Left renal cortex interstitium (tissue), 4 donors: ENCODE results near the gene ADAMTS17. TPM values are rescaled to one million over a fixed set of nuclear protein-coding genes. Genes with fewer than 3 reads are reported as not detected.
"Not testable (repeated sequence)": the region's sequence is repeated elsewhere in the genome, so short reads cannot be mapped to it uniquely, and the experiment has no call there.

Experiments
- DNase-seq, 4 donors: peaks; one replicate each; pipeline ENCODE4 v3.0.0-alpha.2; 2013; ENCODE audit warnings: low read depth in 4 of 4, low spot score in 2 of 4, missing footprints in 1 of 4
- polyA plus RNA-seq, 4 donors: library from polyadenylated mRNA; unstranded; fragments of 120-200 nt; gene quantifications; one replicate each; pipeline ENCODE4 v1.2.1, GENCODE V29; 2013; ENCODE audit not compliant: insufficient read length in 4 of 4

ADAMTS17 gene
- polyA plus RNA-seq, 4 donors: 2.0 to 2.7 (median 2.4) TPM

DNA sequence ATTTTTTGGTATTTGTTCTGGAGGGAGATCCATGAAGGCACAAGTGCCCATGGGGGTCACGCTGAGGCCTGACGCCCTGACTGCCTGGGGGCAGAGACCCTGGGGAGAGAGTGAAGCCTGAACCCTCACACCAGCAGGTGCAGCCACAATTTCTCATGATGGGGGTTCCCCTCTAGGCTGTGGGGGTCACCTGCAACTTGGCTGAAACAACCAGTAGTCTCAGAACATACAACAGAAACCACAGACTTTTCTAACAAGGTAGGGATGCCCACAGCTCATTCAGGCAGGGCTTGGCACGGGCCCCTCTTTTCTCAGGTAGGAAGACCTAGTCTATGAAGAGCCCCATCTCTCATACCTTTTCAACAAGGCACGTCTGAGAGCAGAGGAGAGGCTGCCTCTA lies 245.1 kb downstream of the ADAMTS17 start:
- no peak for DNase-seq

DNA sequence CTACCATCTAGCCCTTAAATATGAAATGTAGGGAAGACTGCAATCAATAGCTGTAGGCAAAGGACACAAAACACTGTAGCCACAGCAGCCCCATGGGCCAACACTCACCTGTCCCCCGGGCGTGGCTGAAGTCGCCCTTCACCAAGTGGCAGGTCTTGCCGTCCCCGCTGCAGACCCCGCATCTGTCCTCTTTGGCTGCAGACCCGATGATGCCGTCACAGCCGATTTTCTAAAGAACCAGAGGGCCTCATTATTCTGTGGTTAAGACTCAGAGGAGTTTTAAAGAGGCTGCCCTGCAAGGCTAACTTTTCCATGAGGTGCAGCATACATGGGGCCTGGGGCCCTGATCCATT lies 245.6 kb downstream of the ADAMTS17 start:
- DNase-seq: no peak

DNA sequence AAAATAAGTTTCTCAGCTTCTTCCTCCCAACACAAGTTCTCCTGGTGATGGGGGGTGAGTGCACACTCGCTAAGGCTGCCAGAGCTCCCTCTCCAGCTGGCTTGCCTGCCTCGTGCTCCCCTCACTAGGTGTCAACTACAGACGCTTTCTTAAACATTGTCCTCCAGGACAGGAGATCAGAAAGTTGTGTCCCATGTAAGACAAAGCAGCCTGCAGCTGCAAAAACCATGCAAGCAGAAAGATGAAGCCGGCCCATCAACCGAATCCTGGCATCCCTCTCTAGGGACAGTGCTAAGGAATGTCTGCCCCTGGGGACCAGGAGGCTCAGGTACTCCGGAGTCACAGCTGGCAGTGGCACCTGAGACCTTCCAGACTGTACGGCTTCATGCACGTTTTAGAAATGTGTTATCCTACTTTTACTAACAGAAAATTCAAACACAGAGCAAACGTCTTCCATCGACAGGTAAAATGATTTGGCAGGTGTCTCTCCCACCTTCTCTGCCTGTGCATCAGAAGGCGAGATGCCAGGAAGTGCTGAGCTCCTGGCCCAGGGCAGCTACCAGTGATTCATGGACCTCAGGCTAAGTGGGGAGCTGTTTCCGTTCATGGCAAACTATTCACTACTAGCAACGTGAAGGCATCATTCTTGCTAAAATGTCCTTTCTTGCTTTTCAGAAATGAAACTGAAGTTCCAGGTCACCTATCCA lies 246.1 kb downstream of the ADAMTS17 start:
- DNase-seq: no peak

DNA sequence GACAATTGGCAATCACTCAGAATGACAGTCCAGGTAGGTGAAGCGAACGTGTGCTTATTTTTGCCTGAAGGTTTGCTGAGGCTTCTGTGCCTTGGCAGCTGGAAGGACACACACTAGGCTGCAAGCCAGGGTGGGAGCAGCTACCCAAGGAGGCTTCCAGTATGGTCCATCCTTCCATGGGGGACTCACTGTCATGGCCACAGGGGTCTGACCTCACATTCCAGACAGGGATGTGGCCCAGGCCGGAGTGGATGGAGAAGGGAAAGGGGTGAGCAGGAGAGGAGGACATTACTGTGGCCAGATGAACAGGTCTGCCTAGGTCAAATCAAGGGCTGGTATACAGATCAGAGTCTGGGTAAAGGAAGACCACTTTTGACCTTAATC lies 247.7 kb downstream of the ADAMTS17 start:
- no peak for DNase-seq

DNA sequence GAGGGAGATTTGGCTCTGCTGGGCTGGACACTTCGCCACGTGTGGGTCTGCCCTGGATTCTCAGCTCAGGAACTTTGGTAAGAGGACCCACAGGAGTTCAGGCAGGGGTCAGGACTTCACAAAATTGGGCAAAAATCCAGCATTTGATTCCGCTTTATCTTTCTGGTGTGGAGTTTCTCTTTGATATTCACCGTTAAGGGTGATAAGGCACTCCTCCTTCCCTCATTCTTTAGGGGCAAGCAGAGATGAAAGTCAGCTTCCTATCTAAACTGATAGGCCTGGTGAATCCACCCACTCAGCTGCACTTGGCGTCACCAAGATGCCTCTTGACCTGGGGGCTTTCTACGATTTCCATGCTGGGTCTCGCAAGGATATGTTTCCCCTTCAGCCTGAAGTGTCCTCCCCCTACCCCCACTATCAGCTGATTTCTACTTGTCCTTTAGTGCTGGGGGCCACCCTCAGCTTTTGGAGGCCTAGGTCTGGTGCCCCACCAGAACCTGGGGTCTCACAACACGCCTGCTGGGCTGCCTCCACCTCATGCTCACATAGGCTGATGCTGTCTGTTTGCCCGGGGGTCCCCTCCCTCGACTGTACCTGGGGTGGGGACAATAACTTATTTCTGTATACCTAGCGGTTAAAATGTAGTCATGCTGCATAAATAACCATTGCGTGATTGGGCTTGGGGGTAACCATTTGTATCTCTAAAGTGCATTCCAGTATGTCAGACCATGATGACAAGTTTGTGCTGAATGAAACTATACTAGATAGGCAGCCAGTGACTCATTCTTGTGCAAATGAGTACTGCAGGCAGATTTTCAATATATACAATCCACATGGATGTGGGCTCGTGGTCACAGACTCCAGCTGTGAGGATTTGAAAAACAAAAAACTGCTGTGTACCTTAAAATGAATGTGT lies 248.3 kb downstream of the ADAMTS17 start:
- DNase-seq: no peak

DNA sequence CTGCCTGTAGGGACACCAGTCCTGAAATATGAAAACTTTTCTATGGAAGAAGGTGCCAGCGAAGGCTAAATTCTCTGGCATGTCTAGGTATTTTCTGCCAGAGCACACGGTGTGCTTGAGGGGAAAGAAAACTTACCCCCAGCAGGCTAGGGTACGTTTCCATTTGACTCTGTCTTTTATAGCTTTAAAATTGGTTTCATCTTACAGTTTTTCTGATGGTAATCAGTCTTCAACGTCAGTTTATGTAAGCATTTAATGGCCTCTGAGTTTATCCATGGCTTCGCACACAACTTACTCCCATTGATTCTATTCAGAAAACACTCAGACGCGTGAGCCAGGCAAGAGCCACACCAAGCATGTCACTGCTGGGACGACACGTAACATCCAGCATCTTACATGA lies 249.7 kb downstream of the ADAMTS17 start:
- no peak for DNase-seq

DNA sequence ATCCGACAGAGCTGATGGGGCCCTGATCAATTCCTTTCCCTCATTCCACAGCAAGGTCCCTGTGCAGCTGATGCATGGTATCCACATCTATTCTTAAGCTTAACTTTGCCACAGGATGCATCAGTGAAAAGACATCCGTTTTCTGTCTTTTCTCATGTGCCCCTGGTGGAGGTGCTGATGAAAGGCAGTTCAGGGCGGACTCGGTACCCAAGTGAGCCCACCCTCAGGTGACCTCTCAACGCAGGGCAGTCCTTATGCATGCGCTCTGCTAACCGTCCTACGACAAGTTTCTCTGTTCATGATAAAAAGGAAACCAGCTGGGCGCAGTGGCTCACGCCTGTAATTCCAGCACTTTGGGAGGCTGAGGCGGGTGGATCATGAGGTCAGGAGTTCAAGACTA lies 251.4 kb downstream of the ADAMTS17 start:
- DNase-seq: no peak

DNA sequence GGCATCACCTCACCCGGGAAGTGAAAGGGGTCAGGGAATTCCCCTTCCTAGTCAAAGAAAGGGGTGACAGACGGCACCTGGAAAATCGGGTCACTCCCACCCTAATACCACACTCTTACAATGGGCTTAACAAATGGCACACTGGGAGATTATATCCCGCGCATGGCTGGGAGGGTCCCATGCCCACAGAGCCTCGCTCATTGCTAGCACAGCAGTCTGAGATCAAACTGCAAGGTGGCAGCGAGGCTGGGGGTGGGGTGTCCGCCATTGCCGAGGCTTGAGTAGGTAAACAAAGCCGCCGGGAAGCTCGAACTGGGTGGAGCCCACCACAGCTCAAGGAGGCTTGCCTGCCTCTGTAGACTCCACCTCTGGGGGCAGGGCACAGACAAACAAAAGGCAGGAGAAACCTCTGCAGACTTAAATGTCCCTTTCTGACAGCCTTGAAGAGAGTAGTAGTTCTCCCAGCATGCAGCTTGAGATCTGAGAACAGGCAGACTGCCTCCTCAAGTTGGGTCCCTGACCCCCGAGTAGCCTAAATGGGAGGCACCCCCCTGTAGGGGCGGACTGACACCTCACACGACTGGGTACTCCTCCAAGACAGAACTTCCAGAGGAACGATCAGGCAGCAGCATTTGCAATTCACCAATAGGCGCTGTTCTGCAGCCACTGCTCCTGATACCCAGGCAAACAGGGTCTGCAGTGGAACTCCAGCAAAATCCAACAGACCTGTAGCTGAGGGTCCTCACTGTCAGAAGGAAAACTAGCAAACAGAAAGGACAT lies 257.5 kb downstream of the ADAMTS17 start:
- not testable (repeated sequence) for DNase-seq

DNA sequence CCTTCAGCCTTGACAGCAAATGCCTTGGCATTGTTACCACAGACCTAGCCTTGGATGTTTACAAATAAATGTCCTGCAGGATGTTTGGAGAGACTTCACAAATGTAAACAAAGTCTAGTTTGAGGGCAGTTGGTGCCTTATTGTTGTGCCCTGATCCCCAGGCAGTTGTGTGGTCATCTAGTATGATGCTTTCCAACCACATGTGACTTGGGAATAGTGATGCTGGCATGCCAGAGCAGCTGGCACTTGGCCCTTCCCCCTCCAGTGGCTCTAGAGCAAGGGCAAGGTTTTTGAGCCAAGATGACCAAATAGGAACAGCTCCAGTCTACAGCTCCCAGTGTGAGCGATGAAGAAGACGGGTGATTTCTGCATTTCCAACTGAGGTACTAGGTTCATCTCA lies 258.2 kb downstream of the ADAMTS17 start:
- DNase-seq: no peak

DNA sequence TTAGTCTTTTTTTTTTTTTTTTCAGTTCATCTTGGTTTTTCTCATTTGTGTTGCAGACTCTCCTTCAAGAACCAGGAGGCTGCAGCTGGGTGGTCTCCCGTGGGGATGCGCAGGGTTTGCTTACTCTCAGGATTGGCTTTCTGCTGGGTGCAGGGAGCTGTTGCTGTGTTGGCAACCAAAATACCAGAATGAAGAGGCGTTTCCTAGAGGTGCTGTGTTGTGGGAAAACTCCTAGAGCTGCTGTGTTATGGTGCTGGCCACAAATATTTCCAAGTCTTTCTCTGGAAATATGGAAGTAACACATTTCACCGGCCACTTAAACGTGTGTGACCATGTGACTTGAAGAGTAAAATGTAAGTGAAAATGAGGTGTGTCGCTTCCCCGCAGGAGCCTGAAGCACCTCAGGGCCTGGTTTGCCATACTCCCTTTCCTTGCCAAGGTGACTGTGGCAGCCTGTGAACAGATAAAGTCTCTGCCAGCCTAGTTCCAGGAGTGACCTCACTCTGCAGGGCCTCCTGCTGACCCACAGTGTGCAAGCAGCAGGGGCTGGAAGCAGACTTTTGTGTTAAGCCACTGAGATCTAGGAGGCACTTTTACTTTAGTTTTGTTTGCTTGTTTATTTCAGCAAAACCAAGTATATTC lies 258.9 kb downstream of the ADAMTS17 start:
- DNase-seq: no peak

DNA sequence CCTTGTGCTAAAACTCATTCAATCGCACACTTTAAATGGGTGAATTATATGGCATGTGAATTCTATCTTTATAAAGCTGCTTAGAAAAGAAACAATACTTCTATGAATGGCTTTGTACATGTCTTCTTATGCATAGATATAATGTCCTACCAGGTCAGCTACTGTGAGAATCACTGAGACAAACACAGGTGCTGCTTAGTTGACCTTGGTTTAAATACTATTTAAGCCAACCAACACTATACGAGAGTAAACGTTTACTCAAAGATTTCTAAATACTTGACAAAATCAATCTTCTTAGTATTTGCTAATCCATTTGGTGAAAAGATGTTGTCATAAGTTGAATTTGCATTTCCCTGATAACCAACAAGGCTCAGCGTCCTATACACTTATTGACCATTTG lies 260.3 kb downstream of the ADAMTS17 start:
- no peak for DNase-seq

DNA sequence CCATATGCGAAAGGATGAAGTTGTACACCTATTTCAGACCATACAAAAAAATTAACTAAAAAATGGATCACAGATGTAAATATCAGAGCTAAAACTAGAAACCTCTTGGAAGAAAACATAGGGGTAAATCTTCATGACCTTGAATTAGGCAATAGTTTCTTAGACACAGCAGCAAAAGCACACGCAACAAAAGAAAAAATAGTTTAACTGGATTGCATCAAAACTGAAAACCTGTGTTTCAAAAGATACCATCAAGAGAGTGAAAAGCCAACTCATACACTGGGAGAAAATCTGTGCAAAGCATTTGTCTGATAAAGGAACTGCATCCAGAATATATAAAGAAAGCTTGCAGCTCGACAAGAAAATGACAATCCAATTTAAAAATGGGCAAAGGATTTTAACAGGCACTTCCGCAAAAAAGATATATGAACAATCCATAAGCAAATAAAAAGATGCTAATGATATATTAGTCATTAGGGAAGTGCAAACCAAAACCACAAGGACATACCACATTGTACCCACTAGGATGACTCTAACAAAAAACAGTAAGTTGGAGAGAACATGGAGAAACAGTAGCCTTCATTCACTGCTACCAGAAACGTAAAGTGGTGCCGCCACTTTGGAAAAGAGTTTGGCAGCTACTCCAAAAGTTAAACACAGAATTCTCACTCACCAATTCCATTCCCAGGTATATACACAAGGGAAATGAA lies 263.1 kb downstream of the ADAMTS17 start:
- DNase-seq: no peak

DNA sequence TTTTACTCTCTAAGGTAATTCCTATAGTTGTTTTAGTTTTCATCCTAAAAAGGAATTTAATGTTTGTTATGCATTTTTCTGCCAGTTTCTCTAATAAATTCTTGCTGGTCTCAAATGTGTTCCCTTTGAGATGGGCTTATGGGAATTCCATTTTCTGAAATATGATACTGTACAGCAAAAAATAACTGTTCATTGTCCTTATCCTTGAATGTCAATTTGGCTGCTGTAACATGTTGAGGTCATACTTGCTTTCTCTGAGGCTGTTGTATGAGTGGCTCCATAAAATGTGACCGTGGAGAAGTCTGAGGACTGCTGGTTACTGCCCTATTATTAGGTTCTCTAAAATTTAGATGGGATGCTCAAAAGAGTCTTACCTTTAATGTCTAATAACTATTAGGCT lies 266.5 kb downstream of the ADAMTS17 start:
- no peak for DNase-seq

DNA sequence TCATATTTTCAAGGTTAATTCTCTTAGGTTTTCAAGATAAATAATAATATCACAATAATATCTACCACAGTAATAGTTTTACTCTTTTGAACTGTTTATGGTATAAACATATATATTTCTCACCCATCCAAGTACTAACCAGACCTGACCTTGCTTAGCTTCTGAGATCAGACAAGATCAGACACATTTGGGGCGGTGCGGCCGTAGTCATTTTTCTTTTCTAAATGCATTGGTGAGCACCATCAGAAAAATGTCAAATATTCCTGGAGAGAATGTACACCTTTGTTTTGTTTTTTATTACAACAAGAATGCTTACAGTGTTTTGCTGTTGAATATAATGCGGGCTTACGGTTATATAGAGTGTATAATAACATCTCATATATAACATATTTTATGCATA lies 267.8 kb downstream of the ADAMTS17 start:
- no peak for DNase-seq

DNA sequence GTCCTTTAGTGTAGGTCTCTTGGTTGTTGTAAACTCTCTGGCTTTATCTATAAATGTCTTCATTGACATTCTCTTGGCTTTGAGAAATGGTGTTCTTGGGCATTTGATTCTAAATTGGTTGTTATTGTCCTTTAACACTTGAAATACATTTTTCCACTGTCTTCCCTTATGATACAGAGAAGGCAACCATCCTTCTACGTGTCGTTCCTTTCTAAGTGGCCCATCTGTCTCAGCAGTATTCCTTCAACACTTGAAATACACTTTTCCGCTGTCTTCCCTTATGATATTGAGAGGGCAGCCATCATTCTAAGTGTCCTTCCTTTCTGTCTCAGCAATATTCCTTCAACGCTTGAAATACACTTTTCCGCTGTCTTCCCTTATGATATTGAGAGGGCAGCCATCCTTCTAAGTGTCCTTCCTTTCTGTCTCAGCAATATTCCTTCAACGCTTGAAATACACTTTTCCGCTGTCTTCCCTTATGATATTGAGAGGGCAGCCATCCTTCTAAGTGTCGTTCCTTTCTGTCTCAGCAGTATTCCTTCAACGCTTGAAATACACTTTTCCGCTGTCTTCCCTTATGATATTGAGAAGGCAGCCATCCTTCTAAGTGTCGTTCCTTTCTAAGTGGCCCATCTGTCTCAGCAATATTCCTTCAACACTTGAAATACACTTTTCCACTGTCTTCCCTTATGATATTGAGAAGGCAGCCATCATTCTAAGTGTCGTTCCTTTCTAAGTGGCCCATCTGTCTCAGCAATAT lies 275.1 kb downstream of the ADAMTS17 start:
- DNase-seq: not testable (repeated sequence)

DNA sequence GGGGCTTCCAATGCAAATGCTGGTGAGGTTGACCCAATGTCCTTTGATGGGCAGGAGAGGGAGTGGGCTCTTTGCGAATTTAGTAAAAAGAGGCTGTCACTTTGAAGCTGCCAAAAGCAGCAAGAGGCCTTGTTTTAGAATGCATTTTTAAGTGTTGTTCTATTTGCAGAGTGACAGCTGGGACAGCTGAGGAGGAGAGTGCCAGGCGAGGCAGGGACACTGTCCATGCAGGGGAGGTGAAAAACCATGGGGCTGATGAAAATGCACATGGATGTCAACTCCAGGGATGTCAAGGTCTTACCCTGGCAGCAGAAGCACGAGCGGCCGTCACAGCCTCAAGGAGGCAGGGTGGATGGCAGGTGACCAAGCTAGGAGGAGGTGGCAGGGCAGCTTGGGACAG lies 279.8 kb downstream of the ADAMTS17 start:
- no peak for DNase-seq

DNA sequence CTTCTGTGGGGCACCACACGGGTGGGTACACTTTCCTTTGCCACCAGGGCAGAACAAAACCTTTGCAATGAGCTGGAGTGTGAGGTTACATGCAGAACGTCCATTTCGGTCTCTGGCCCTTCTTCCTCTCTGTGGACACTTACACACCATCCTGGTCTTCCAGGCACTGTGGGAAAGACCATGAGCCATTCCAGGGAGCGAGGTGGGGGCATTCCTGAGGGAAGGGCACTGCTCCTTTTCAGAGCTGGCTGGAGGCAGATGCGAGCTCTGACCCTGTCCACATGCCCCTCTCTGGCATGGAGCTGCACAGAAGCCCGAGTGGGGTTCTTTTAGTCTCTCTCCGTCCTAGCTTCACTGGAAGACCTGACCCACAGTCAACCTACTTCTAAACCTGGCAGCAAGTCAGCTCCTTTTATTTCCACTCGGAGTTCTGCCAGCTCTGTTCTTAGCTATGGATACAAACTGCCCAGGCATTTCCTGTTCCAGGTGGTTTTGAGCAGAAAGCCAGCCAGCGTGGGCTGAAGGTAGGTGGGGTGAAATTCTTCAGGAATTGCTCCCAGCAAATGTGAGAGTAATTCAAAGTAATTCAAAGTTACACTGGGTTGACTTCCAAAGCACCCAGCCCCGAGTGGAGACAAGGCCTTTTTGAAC lies 281.4 kb downstream of the ADAMTS17 start:
- peak in 1 of 4 donors; percentile 21 for DNase-seq

DNA sequence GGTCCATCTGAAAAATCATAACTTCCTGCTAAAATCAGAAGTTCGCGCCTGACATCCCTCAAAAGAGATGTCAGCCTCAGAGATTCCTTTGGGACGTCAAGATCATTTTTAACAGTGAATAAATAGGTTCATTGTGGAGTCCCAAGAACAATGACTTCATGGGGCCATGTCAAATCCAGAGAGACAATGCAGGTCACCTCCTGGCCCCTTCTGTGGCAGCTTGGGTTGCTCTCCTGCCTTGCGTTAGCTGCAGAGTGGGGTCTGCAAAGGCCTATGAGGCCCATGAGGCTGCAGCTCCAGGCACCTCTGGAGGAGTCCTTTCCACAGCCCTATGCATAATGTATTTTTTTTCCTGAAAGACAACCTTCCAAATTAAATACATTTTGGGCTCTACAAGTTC lies 282.3 kb downstream of the ADAMTS17 start:
- DNase-seq: no peak

DNA sequence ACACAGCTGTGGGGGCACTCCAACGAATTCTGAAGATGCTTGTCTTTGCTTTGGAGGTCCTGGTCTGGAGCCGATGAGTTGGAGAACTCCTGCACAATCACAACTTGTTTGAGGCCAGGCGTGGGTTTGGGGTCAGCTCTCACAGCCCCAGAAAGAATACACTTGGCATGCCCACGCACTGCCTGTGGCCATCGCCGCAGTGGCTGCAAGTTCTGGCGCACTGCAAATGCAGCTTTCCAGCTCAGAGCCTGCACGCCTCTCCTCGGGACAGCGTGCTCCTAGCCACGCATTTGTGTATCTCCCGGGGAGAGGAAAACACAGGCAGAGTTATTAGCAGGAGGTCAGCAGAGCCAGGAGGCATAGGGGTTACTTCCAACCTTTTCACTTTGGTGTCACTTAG lies 282.7 kb downstream of the ADAMTS17 start:
- DNase-seq: no peak
